ENCODE measurements around the gene CCT2. TPM values are rescaled to one million over a fixed set of nuclear protein-coding genes. Genes with fewer than 3 reads are reported as not detected.

Gene CCT2
- total and polyA plus RNA-seq, 3 experiments from 2014 or later: 141 to 415 (median 411) TPM

- Mint-ChIP-seq H3K4me1 (no peaks in the 10 kb centered on the region), H3K27ac (no peak overlapping the region), H3K27me3 (peaks cover 6 to 29% of the 10 kb centered on the region in 2 donors), H3K36me3 (peaks cover 0 to 1% (median 0%) of the 10 kb centered on the region in 3 donors), H3K4me3 (no peak overlapping the region), H3K9me3 (no peaks in the 10 kb centered on the region)
- Histone ChIP-seq H3K4me3 (ENCODE audit: low read length) (no peak overlapping the region), H3K9me3 (ENCODE audit: low read length) (no peaks in the 10 kb centered on the region), H3K4me1 (ENCODE audit: insufficient read depth, low read length) (no peaks in the 10 kb centered on the region), H3K36me3 (ENCODE audit: insufficient read depth, low read length) (no peaks in the 10 kb centered on the region), H3K27ac (ENCODE audit: low read depth, low read length) (no peak overlapping the region), H3K27me3 (ENCODE audit: insufficient read depth, low read length, poor library complexity, severe bottlenecking) (no peaks in the 10 kb centered on the region)
- POLR2A ChIA-PET: no interaction called here
- DNase-seq: no peak
- CTCF ChIA-PET: no interaction called here
Measured at GRCh38 chr12:69647178-69647577, 61.9 kb downstream of the CCT2 start.

GRCh38 chr12:69648476-69648875 is 63.2 kb downstream of the CCT2 start:
- Histone ChIP-seq H3K4me1 (ENCODE audit: insufficient read depth, low read length) (no peaks in the 10 kb centered on the region), H3K27me3 (ENCODE audit: insufficient read depth, low read length, poor library complexity, severe bottlenecking) (no peaks in the 10 kb centered on the region), H3K4me3 (ENCODE audit: low read length) (no peak overlapping the region), H3K36me3 (ENCODE audit: insufficient read depth, low read length) (no peaks in the 10 kb centered on the region), H3K27ac (ENCODE audit: low read depth, low read length) (no peak overlapping the region), H3K9me3 (ENCODE audit: low read length) (no peaks in the 10 kb centered on the region)
- ChIA-PET CTCF (interaction anchor here (2.4 kb wide), 1 partner anchor 9 kb away, joined by 6 read pairs; no protein-coding TSS in a partner anchor), POLR2A (no interaction called here)
- no peaks in the 10 kb centered on the region for H3K9me3 Mint-ChIP-seq
- peaks cover 0 to 1% (median 0%) of the 10 kb centered on the region in 3 donors for H3K36me3 Mint-ChIP-seq
- H3K4me1 Mint-ChIP-seq: no peaks in the 10 kb centered on the region
- H3K27ac Mint-ChIP-seq: no peak overlapping the region
- peaks cover 6 to 33% of the 10 kb centered on the region in 2 donors for H3K27me3 Mint-ChIP-seq
- no peak for DNase-seq
- H3K4me3 Mint-ChIP-seq: no peak overlapping the region

GRCh38 chr12:69649529-69649928 is 64.3 kb downstream of the CCT2 start:
- Mint-ChIP-seq H3K27ac (no peak overlapping the region), H3K9me3 (no peaks in the 10 kb centered on the region), H3K4me3 (no peak overlapping the region), H3K4me1 (no peaks in the 10 kb centered on the region), H3K27me3 (peaks cover 6 to 33% of the 10 kb centered on the region in 2 donors), H3K36me3 (peaks cover 0 to 1% (median 0%) of the 10 kb centered on the region in 3 donors)
- no peaks in the 10 kb centered on the region for H3K9me3 ChIP-seq (ENCODE audit: low read length)
- DNase-seq: no peak
- H3K4me1 ChIP-seq (ENCODE audit: insufficient read depth, low read length): no peaks in the 10 kb centered on the region
- H3K27me3 ChIP-seq (ENCODE audit: insufficient read depth, low read length, poor library complexity, severe bottlenecking): no peaks in the 10 kb centered on the region
- no peak overlapping the region for H3K27ac ChIP-seq (ENCODE audit: low read depth, low read length)
- CTCF ChIA-PET: interaction anchor here (2.4 kb wide), 1 partner anchor 10 kb away, joined by 6 read pairs; no protein-coding TSS in a partner anchor
- no peak overlapping the region for H3K4me3 ChIP-seq (ENCODE audit: low read length)
- POLR2A ChIA-PET: no interaction called here
- H3K36me3 ChIP-seq (ENCODE audit: insufficient read depth, low read length): no peaks in the 10 kb centered on the region

Other genes with a start within 250 kb of the CCT2 start
- 1 to 10 TPM; 8.7 to 8.8 TPM for gene LYZ, start 237.1 kb upstream of the CCT2 start, total RNA-seq
- not detected for gene LYZ, start 237.1 kb upstream of the CCT2 start, polyA plus RNA-seq
- 10 to 100 TPM; 34.9 to 39.7 TPM for gene YEATS4, start 225.7 kb upstream of the CCT2 start, total RNA-seq
- gene YEATS4, start 225.7 kb upstream of the CCT2 start, polyA plus RNA-seq: 26.6 TPM
- gene FRS2, start 115.1 kb upstream of the CCT2 start, total RNA-seq: 10 to 100 TPM in 1 of 2 experiments, 1 to 10 TPM in 1; 9.8 to 13.1 TPM
- 9.1 TPM for gene FRS2, start 115.1 kb upstream of the CCT2 start, polyA plus RNA-seq
- gene LRRC10, start 25.4 kb downstream of the CCT2 start, total RNA-seq: not detected
- not detected for gene LRRC10, start 25.4 kb downstream of the CCT2 start, polyA plus RNA-seq
- not detected for gene BEST3, start 113.8 kb downstream of the CCT2 start, total RNA-seq
- gene BEST3, start 113.8 kb downstream of the CCT2 start, polyA plus RNA-seq: not detected
- 10 to 100 TPM; 33.8 to 39.7 TPM for gene RAB3IP, start 153.4 kb downstream of the CCT2 start, total RNA-seq
- 34.0 TPM for gene RAB3IP, start 153.4 kb downstream of the CCT2 start, polyA plus RNA-seq
- gene MYRFL, start 239.8 kb downstream of the CCT2 start, total RNA-seq: not detected
- gene MYRFL, start 239.8 kb downstream of the CCT2 start, polyA plus RNA-seq: not detected

Measured in CD8-positive, alpha-beta memory T cell (primary cell).